NCI-H524 treated with DMSO at 0.1 percent for 48 hours (cell line): Measurements from ENCODE around the gene OGFOD2.

ENCODE experiments used
- DNase-seq: peaks from one replicate; lab custom pipeline; 2025; lab: John Stamatoyannopoulos, UW

OGFOD2 gene

GRCh38 chr12:122989225-122989839 lies 14.3 kb downstream of the OGFOD2 start:
- DNase-seq, result no peak

GRCh38 chr12:122989874-122990419 lies 14.9 kb downstream of the OGFOD2 start:
- no peak for DNase-seq

GRCh38 chr12:122990561-122990960 lies 15.5 kb downstream of the OGFOD2 start:
- DNase-seq, result no peak

- DNase-seq, result no peak
These were observed 16.0 kb downstream of the OGFOD2 start for GRCh38 chr12:122990961-122991622.

- DNase-seq, result no peak
These were observed 16.7 kb downstream of the OGFOD2 start for GRCh38 chr12:122991623-122992275.

- DNase-seq, result no peak
These were observed 17.3 kb downstream of the OGFOD2 start for GRCh38 chr12:122992386-122992785.

- no peak for DNase-seq
These were observed 19.2 kb downstream of the OGFOD2 start for GRCh38 chr12:122994140-122994675.

GRCh38 chr12:122994781-122995502 lies 19.9 kb downstream of the OGFOD2 start:
- DNase-seq, result no peak

- DNase-seq, result no peak
These were observed 20.6 kb downstream of the OGFOD2 start for GRCh38 chr12:122995503-122996187.

- no peak for DNase-seq
These were observed 21.2 kb downstream of the OGFOD2 start for GRCh38 chr12:122996188-122996601.

- DNase-seq, result no peak
These were observed 21.7 kb downstream of the OGFOD2 start for GRCh38 chr12:122996621-122997342.

- DNase-seq, result no peak
These were observed 22.6 kb downstream of the OGFOD2 start for GRCh38 chr12:122997343-122998250.

GRCh38 chr12:122998316-122998715 lies 23.3 kb downstream of the OGFOD2 start:
- DNase-seq, result no peak

GRCh38 chr12:122999196-122999946 lies 24.3 kb downstream of the OGFOD2 start:
- DNase-seq, result no peak

GRCh38 chr12:122999986-123000420 lies 25.0 kb downstream of the OGFOD2 start:
- DNase-seq, result no peak

GRCh38 chr12:123000578-123000977 lies 25.5 kb downstream of the OGFOD2 start:
- no peak for DNase-seq

GRCh38 chr12:123001464-123001863 lies 26.4 kb downstream of the OGFOD2 start:
- no peak for DNase-seq

- DNase-seq, result no peak
These were observed 28.2 kb downstream of the OGFOD2 start for GRCh38 chr12:123003257-123003656.

GRCh38 chr12:123004287-123004686 lies 29.2 kb downstream of the OGFOD2 start:
- no peak for DNase-seq
